SK-N-SH treated with all-trans-retinoic acid at 6 μM for 48 hours (cell line): ENCODE measurements around the gene HSFX4.
"Not testable (repeated sequence)": the region's sequence is repeated elsewhere in the genome, so short reads cannot be mapped to it uniquely, and the experiment has no call there.

ENCODE experiments used
- ATAC-seq: fragments of 200-7000 bp; cut with Tn5 transposase; 3 replicates; pipeline ENCODE4 v1.9.1; 2020; ENCODE audit warnings: mild to moderate bottlenecking, moderate library complexity
- ARNTL ChIP-seq: fragments of 450-650 bp; formaldehyde crosslinking; IDR thresholded peaks from 2 replicates; pipeline ENCODE4 v1.5.0; 2020; ENCODE audit warnings: low read depth, mild to moderate bottlenecking, moderate library complexity, borderline replicate concordance
- CREB5 ChIP-seq: fragments of 250-450 bp; sonication (Bioruptor Pico); IDR thresholded peaks from 2 replicates; pipeline ENCODE4 v1.5.1; 2020; ENCODE audit warnings: low read depth, mild to moderate bottlenecking, moderate library complexity
- CSRNP3 ChIP-seq: fragments of 250-450 bp; sonication (Bioruptor Pico); IDR thresholded peaks from 2 replicates; pipeline ENCODE4 v1.5.1; 2021; ENCODE audit warnings: mild to moderate bottlenecking, moderate library complexity
- ESRRG ChIP-seq: fragments of 250-450 bp; sonication (Bioruptor Pico); IDR thresholded peaks from 2 replicates; pipeline ENCODE4 v1.6.1; 2021; ENCODE audit warnings: mild to moderate bottlenecking
- GLIS3 ChIP-seq: fragments of 250-450 bp; sonication (Bioruptor Pico); IDR thresholded peaks from 2 replicates; pipeline ENCODE4 v1.5.0; 2020; ENCODE audit warnings: mild to moderate bottlenecking, moderate library complexity
- ISL1 ChIP-seq: fragments of 250-450 bp; sonication (Bioruptor Pico); IDR thresholded peaks from 2 replicates; pipeline ENCODE4 v2.1.2; 2022; ENCODE audit warnings: mild to moderate bottlenecking, moderate library complexity
- OSR1 ChIP-seq: fragments of 250-450 bp; sonication (Bioruptor Pico); IDR thresholded peaks from 2 replicates; pipeline ENCODE4 v1.8.0; 2022; ENCODE audit warnings: moderate library complexity, mild to moderate bottlenecking, inconsistent platforms
- POU6F1 ChIP-seq: fragments of 250-450 bp; sonication (Bioruptor Pico); IDR thresholded peaks from 2 replicates; pipeline ENCODE4 v1.8.0; 2021; ENCODE audit warnings: low read depth, mild to moderate bottlenecking, moderate library complexity, borderline replicate concordance
- RARB ChIP-seq: fragments of 250-450 bp; sonication (Bioruptor Pico); IDR thresholded peaks from 2 replicates; pipeline ENCODE4 v1.8.0; 2021; ENCODE audit warnings: mild to moderate bottlenecking, moderate library complexity
- ZFP3 ChIP-seq: fragments of 250-450 bp; sonication (Bioruptor Pico); IDR thresholded peaks from 2 replicates; pipeline ENCODE4 v1.5.0; 2020; ENCODE audit warnings: mild to moderate bottlenecking, moderate library complexity
- ZFP30 ChIP-seq: fragments of 450-650 bp; formaldehyde crosslinking; IDR thresholded peaks from 2 replicates; pipeline ENCODE4 v1.5.0; 2022; ENCODE audit warnings: mild to moderate bottlenecking, moderate library complexity

The HSFX4 gene

GRCh38 chrX:149924434-149924833 lies 4.9 kb upstream of the HSFX4 start:
- not testable (repeated sequence) for ATAC-seq

GRCh38 chrX:149927245-149927963 lies 2.0 kb upstream of the HSFX4 start:
- ATAC-seq, result not testable (repeated sequence)

GRCh38 chrX:149927964-149928258 lies 1.5 kb upstream of the HSFX4 start:
- not testable (repeated sequence) for ATAC-seq

GRCh38 chrX:149928635-149929034 lies 738 bp upstream of the HSFX4 start:
- ATAC-seq, result not testable (repeated sequence)

GRCh38 chrX:149931355-149931754 lies 2.0 kb downstream of the HSFX4 start:
- not testable (repeated sequence) for ATAC-seq

GRCh38 chrX:149932150-149932549 lies 2.8 kb downstream of the HSFX4 start:
- ATAC-seq, result not testable (repeated sequence)

- not testable (repeated sequence) for ATAC-seq
Measured at GRCh38 chrX:149932970-149933369, 3.6 kb downstream of the HSFX4 start.

- ATAC-seq, result not testable (repeated sequence)
Measured at GRCh38 chrX:149933547-149933946, 4.2 kb downstream of the HSFX4 start.

- not testable (repeated sequence) for ATAC-seq
Measured at GRCh38 chrX:149937328-149937727, 8.0 kb downstream of the HSFX4 start.

GRCh38 chrX:149937871-149938426 lies 8.6 kb downstream of the HSFX4 start:
- TF ChIP-seq CSRNP3 (no peak), ZFP30 (CRISPR knock-in tag) (no peak), ISL1 (no peak), ARNTL (CRISPR knock-in tag) (no peak), GLIS3 (CRISPR knock-in tag) (no peak), ZFP3 (CRISPR knock-in tag) (no peak), POU6F1 (CRISPR knock-in tag) (no peak), ESRRG (CRISPR knock-in tag) (no peak), RARB (no peak)
- TF ChIP-seq, all 23 proteins: peak for 0
- no peak for ATAC-seq

GRCh38 chrX:149938427-149938880 lies 9.1 kb downstream of the HSFX4 start, which contains the start of gene EOLA2:
Gene EOLA2 (minus strand): TSS chrX:149938491. CDS start chrX:149933874, 4,617 bp downstream.
- TF ChIP-seq CSRNP3 (no peak), POU6F1 (CRISPR knock-in tag) (no peak), ARNTL (CRISPR knock-in tag) (no peak), CREB5 (CRISPR knock-in tag) (no peak), OSR1 (CRISPR knock-in tag) (no peak)

More at GRCh38 chrX:149938427-149938880, 9.1 kb downstream of the HSFX4 start, which contains the start of gene EOLA2:
- peak; percentile 69 for ATAC-seq
